Measurements from ENCODE around the gene MTMR2.

The MTMR2 gene

GRCh38 chr11:95915051-95915450 lies 8.9 kb downstream of the MTMR2 start:
- no peak for DNase-seq (ENCODE audit: low read depth)
- no peak overlapping the region for H3K4me3 ChIP-seq (ENCODE audit: low read depth, low read length)
- no peak for TF ChIP-seq CTCF (IDR thresholded peaks at IDR 0.05; ENCODE audit: control insufficient read depth, extremely low read depth, insufficient read depth)

- no peak for DNase-seq (ENCODE audit: low read depth)
- TF ChIP-seq CTCF (IDR thresholded peaks at IDR 0.05; ENCODE audit: control insufficient read depth, extremely low read depth, insufficient read depth) = no peak
- no peak overlapping the region for H3K4me3 ChIP-seq (ENCODE audit: low read depth, low read length)
These were observed 9.9 kb downstream of the MTMR2 start for GRCh38 chr11:95913830-95914615.

GRCh38 chr11:95912902-95913560 lies 10.9 kb downstream of the MTMR2 start:
- no peak overlapping the region for H3K4me3 ChIP-seq (ENCODE audit: low read depth, low read length)
- DNase-seq (ENCODE audit: low read depth) = no peak
- TF ChIP-seq CTCF (IDR thresholded peaks at IDR 0.05; ENCODE audit: control insufficient read depth, extremely low read depth, insufficient read depth) = no peak

GRCh38 chr11:95911369-95911759 lies 12.5 kb downstream of the MTMR2 start:
- TF ChIP-seq CTCF (IDR thresholded peaks at IDR 0.05; ENCODE audit: control insufficient read depth, extremely low read depth, insufficient read depth) = no peak
- no peak overlapping the region for H3K4me3 ChIP-seq (ENCODE audit: low read depth, low read length)
- DNase-seq (ENCODE audit: low read depth) = no peak

- no peak for TF ChIP-seq CTCF (IDR thresholded peaks at IDR 0.05; ENCODE audit: control insufficient read depth, extremely low read depth, insufficient read depth)
These were observed 13.1 kb downstream of the MTMR2 start for GRCh38 chr11:95910638-95911368.

GRCh38 chr11:95908826-95909225 lies 15.1 kb downstream of the MTMR2 start:
- no peak for DNase-seq (ENCODE audit: low read depth)
- TF ChIP-seq CTCF (IDR thresholded peaks at IDR 0.05; ENCODE audit: control insufficient read depth, extremely low read depth, insufficient read depth) = no peak
- no peak overlapping the region for H3K4me3 ChIP-seq (ENCODE audit: low read depth, low read length)

More at GRCh38 chr11:95910638-95911368, 13.1 kb downstream of the MTMR2 start:
- DNase-seq (ENCODE audit: low read depth) = no peak
- no peak overlapping the region for H3K4me3 ChIP-seq (ENCODE audit: low read depth, low read length)
